Progenitor cell of endocrine pancreas (in vitro differentiated cells): Measurements from ENCODE around the gene TAF8. TPM values are rescaled to one million over a fixed set of nuclear protein-coding genes. Genes with fewer than 3 reads are reported as not detected.

ENCODE experiments used
- DNase-seq: peaks from one replicate; pipeline ENCODE4 v3.0.0; 2021; ENCODE audit warnings: low spot score; ENCODE audit not compliant: unreplicated experiment
- H3K27ac Mint-ChIP-seq: 2 replicates; pipeline ENCODE4 v1.8.0; 2021; ENCODE audit warnings: mild to moderate bottlenecking, moderate library complexity, mixed read lengths
- H3K27me3 Mint-ChIP-seq: 2 replicates; pipeline ENCODE4 v1.8.0; 2021; ENCODE audit warnings: mixed read lengths
- H3K36me3 Mint-ChIP-seq: 2 replicates; pipeline ENCODE4 v1.8.0; 2022; ENCODE audit warnings: mixed read lengths; ENCODE audit not compliant: insufficient read depth
- H3K4me1 Mint-ChIP-seq: 2 replicates; pipeline ENCODE4 v1.8.0; 2021; ENCODE audit warnings: low read depth, mixed read lengths
- H3K4me3 Mint-ChIP-seq: 2 replicates; pipeline ENCODE4 v1.8.0; 2021; ENCODE audit warnings: low read depth, mild to moderate bottlenecking, moderate library complexity, mixed read lengths
- H3K9me3 Mint-ChIP-seq: 2 replicates; pipeline ENCODE4 v1.8.0; 2021; ENCODE audit warnings: low read depth, mixed read lengths
- total RNA-seq: library from RNA; stranded (reverse); gene quantifications from 2 replicates; pipeline ENCODE4 v1.2.1, GENCODE V29; 2021
- TF ChIP-seq, protein P1 (sequence below): fragments of 200-600 bp; sonication (generic); IDR thresholded peaks from one replicate; pipeline ENCODE4 v1.5.0; 2021; ENCODE audit warnings: antibody characterized with exemption, mild to moderate bottlenecking; ENCODE audit not compliant: unreplicated experiment

Gene TAF8
- total RNA-seq, 1 donor from 2014 or later, result 38.9 TPM

DNA sequence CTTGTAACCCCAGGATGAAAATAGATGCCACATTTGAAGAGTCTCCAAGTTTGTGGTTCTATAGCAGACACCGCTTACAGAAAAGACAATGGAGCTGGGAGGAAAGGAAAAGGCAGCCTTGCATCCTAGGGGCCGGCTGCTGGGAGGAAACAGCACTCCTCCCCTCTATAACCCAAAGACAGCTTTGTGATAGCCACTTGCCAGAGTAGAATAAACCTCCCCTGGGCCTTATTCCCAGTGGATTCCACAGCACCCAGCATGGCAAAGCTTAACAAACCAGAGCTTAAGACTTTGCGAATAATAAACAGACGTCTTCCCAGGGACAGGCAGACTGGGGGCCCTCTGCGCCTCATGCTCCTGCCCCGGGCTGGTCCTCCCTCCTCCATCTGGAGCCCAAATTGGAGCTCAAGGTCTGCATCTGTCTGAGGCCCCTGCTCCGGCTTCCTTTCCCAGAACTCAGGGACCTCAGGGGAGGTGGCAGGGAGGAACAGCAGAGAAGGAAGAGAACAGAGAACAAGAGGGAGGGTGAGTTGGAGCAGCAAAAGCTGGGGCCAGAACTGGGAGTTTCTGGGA is 8.8 kb upstream of the TAF8 start:
- DNase-seq, result no peak
- H3K27me3 Mint-ChIP-seq, result peaks cover 5% of the 10 kb centered on the region
- no peak overlapping the region for H3K27ac Mint-ChIP-seq
- no peaks in the 10 kb centered on the region for H3K9me3 Mint-ChIP-seq
- H3K36me3 Mint-ChIP-seq, result no peaks in the 10 kb centered on the region
- TF ChIP-seq, protein P1, sequence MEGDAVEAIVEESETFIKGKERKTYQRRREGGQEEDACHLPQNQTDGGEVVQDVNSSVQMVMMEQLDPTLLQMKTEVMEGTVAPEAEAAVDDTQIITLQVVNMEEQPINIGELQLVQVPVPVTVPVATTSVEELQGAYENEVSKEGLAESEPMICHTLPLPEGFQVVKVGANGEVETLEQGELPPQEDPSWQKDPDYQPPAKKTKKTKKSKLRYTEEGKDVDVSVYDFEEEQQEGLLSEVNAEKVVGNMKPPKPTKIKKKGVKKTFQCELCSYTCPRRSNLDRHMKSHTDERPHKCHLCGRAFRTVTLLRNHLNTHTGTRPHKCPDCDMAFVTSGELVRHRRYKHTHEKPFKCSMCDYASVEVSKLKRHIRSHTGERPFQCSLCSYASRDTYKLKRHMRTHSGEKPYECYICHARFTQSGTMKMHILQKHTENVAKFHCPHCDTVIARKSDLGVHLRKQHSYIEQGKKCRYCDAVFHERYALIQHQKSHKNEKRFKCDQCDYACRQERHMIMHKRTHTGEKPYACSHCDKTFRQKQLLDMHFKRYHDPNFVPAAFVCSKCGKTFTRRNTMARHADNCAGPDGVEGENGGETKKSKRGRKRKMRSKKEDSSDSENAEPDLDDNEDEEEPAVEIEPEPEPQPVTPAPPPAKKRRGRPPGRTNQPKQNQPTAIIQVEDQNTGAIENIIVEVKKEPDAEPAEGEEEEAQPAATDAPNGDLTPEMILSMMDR, result no peak
- no peak overlapping the region for H3K4me3 Mint-ChIP-seq
- peaks cover 3% of the 10 kb centered on the region for H3K4me1 Mint-ChIP-seq

DNA sequence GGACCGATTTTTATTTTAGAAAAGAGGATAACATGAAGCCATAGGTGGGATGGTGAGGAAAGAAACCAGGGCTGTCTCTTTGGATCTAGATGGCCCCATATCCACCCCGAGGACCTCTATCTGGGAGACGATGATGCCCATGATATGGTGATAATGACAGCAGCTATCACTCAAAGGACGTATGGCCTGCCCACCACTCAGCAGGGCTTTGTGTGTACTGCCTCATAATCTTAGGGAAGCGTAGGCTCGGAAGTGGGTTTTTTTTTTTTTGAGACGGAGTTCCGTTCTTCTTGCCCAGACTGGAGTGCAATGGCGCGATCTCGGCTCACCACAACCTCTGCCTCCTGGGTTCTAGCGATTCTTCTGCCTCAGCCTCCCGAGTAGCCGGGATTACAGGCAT is 8.2 kb upstream of the TAF8 start:
- no peak for DNase-seq
- H3K9me3 Mint-ChIP-seq, result no peaks in the 10 kb centered on the region
- H3K4me1 Mint-ChIP-seq, result peaks cover 3% of the 10 kb centered on the region
- peaks cover 9% of the 10 kb centered on the region for H3K27me3 Mint-ChIP-seq
- H3K36me3 Mint-ChIP-seq, result no peaks in the 10 kb centered on the region
- TF ChIP-seq, protein P1, result no peak
- no peak overlapping the region for H3K4me3 Mint-ChIP-seq
- no peak overlapping the region for H3K27ac Mint-ChIP-seq

DNA sequence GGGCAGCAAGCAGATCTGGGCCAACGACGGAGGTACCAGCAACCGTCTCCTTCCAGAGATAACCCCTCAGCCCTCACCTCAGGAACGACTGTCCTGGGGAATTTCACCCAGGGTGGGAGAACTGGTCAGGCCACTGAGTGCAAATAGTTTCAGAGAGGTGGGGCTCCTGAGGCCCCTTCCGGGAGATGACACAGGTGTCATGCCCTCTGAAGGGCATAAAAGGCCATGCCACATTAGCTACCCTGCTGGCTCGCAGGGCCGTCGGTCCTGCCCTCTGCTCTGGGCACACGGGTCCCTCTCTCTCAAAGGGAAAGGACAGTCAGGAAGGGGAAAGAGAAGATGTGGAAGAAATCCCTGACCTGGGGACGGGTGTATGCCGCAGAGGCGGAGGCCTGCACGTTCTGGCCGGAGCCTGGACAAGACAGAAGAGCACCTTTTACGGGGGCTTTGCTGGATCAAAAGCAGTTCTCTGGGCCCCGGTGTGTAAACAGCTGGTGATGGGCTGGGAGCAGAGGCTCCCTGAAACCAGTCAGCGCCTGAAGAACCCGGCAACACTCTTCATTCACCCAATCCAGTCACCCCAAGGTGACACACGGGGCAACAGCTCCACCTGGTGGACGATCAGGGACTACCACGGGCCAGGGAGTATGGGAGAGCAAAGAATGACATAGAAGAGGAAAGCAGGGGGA is 6.4 kb upstream of the TAF8 start:
- Mint-ChIP-seq H3K4me1 (peaks cover 9% of the 10 kb centered on the region), H3K9me3 (no peaks in the 10 kb centered on the region), H3K36me3 (no peaks in the 10 kb centered on the region), H3K4me3 (no peak overlapping the region), H3K27ac (peak overlapping the region; percentile 59), H3K27me3 (peaks cover 15% of the 10 kb centered on the region)
- TF ChIP-seq, protein P1, result peak; percentile 97
- peak; percentile 89 for DNase-seq

DNA sequence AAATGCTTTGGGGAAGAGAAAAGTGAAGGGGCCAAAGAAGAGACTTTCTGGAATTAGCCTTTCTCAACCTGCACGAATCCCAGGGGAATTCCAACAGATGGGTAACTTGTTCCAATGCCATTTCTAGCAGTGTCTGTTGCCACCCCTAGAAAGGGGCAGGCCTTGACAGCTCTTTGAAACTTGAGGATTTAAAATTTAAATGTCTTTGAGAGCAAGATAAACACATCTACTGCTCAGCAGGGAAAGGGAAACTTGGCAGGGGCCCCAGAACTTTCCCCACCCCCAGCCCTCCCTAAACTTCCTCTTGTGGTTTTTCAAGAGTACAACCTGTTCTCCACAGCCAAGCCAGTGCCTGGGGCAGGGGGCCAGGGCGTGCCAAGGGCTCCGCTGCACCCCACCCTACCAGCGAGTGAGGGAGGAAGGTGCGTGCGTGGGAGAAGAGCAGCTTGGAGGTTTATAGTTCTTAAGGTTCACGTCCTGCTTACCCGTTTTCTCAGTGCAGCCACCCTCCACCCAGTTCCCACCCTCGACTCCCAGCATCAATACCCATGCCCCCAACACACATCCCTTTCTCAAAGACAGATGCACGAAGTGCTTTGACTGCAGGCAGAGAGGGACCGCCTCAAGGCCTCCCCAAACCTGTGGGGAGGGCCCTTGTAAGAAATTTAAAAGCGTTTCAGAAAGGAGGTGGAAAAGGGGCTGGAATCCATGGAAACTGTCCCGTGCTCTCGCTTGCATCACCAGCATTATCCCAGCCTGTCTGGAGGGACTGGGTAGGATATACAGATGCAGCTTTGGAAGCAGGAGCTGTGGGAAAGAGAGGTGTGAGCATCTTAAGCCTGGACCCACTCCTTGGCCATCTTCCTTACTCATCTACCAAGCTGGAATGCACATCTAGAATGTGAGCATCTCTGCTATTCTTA is 4.5 kb upstream of the TAF8 start:
- Mint-ChIP-seq H3K27me3 (peaks cover 15% of the 10 kb centered on the region), H3K4me3 (no peak overlapping the region), H3K9me3 (no peaks in the 10 kb centered on the region), H3K27ac (no peak overlapping the region), H3K36me3 (no peaks in the 10 kb centered on the region), H3K4me1 (peaks cover 9% of the 10 kb centered on the region)
- DNase-seq, result no peak
- TF ChIP-seq, protein P1, result no peak
